Small intestine (tissue), 7 donors: Measurements from ENCODE around the gene KIF22. TPM values are rescaled to one million over a fixed set of nuclear protein-coding genes. Genes with fewer than 3 reads are reported as not detected.

Experiments used
- DNase-seq, 2 donors: peaks; one replicate each; pipeline versions ENCODE4 v3.0.0 to v3.0.0-alpha.2; 2013
- FAIRE-seq: peaks from 2 replicates; lab custom pipeline; 2012; peaks lifted over from hg19 to GRCh38; lab: Jason Lieb, UNC
- H3K27ac ChIP-seq, 3 donors: one replicate each; pipeline ENCODE4 v1.5.1; 2013; ENCODE audit warnings: low read length in 2 of 3, mild to moderate bottlenecking in 2 of 3, control low read depth in 1 of 3, inconsistent platforms in 1 of 3, low read depth in 1 of 3, moderate library complexity in 1 of 3
- H3K27me3 ChIP-seq, 3 donors: one replicate each; pipeline ENCODE4 v1.6.1; 2013; ENCODE audit warnings: low read length in 3 of 3, inconsistent platforms in 1 of 3; ENCODE audit not compliant: control insufficient read depth in 3 of 3, insufficient read depth in 3 of 3
- H3K36me3 ChIP-seq, 3 donors: one replicate each; pipeline ENCODE4 v1.6.1; 2013; ENCODE audit warnings: low read length in 3 of 3, inconsistent platforms in 1 of 3, low read depth in 1 of 3, mild to moderate bottlenecking in 1 of 3, moderate library complexity in 1 of 3; ENCODE audit not compliant: control insufficient read depth in 3 of 3, insufficient read depth in 2 of 3
- H3K4me1 ChIP-seq, 3 donors: one replicate each; pipeline ENCODE4 v1.6.1; 2013; ENCODE audit warnings: low read length in 2 of 3, inconsistent platforms in 1 of 3, low read depth in 1 of 3, mild to moderate bottlenecking in 1 of 3, moderate library complexity in 1 of 3; ENCODE audit not compliant: control insufficient read depth in 3 of 3, insufficient read depth in 2 of 3
- H3K4me3 ChIP-seq, 3 donors: one replicate each; pipeline ENCODE4 v1.5.1; 2013; ENCODE audit warnings: low read length in 3 of 3, control low read depth in 1 of 3, inconsistent platforms in 1 of 3, low read depth in 1 of 3, mild to moderate bottlenecking in 1 of 3, moderate library complexity in 1 of 3
- H3K9me3 ChIP-seq, 2 donors: one replicate each; pipeline ENCODE4 v1.6.1; 2013; ENCODE audit warnings: low read depth in 1 of 2, low read length in 1 of 2; ENCODE audit not compliant: control insufficient read depth in 2 of 2, insufficient read depth in 1 of 2
- WGBS, 3 donors: extraction: QIAGEN DNeasy Blood & Tissue Kit; methylation state at CpG; one replicate each; pipeline ENCODE4 v1.1.7; 2013; 5-methylcytosine and 5-hydroxymethylcytosine counted together
- polyA plus RNA-seq, 4 donors: library from polyadenylated mRNA; stranded (reverse) in 3 of 4; unstranded in 1 of 4; fragments of 200-250 nt in 3 of 4; fragments of 120-200 nt in 1 of 4; gene quantifications; one replicate each; pipeline versions ENCODE4 v1.2.1 to v1.2.3, GENCODE V29; 2013
- donor health status: healthy with polysubstance abuse.
- donor health status: control.
- donor health status: control.
- donor health status: Bipolar disorder and iron deficiency.
- donor health status: healthy.

KIF22 gene
- polyA plus RNA-seq, 4 donors: 17.0 to 61.7 (median 34.5) TPM

DNA sequence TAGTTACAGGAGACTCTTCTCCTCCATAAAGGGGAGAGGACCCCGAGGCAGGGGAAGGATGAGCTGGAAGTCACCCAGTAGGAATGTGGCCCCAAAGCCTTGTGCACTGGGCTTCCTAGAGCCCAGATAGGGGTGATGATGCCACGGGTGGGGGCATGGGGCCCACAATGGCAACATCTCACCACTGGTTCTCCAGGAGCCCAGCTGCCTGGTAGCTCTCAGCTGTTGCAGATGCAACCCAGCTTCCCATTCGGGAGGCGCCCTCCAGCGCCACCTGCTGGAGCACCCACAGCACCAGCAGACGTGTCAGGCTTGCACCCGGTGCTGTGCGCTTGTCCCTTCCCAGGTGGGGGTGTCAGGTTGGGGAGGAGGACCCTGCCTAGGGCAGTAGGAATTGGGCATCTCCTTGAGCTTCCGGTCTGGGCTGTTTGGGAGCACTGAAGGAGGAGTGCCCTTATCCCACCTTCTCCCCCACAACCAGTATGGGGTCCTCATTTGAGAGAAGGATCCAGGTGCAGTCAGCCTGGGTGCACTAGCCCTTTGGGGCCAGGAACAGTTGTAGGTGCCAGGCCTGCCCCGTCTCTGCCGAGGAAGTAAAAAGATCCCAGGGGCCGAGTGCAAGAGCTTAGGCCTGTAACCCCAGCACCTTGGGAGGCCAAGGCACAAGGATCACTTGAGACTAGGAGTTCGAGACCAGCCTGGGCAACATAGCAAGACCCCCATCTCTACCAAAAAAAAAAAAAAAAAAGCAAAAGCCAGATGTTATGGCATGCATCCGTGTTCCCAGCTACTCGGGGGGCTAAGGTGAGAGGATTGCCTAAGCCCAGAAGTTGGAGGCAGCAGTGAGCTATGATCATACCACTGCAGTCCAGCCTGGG lies 58.1 kb downstream of the KIF22 start:
- peak overlapping the region in 1 of 3 donors; percentile 34 for H3K27ac ChIP-seq
- peak; percentile 77 to 83 for DNase-seq
- H3K27me3 ChIP-seq: no peaks in the 10 kb centered on the region
- FAIRE-seq: no peak
- H3K4me3 ChIP-seq: no peak overlapping the region
- no peaks in the 10 kb centered on the region for H3K9me3 ChIP-seq
- no peaks in the 10 kb centered on the region for H3K4me1 ChIP-seq
- H3K36me3 ChIP-seq: peaks cover 13 to 52% (median 30%) of the 10 kb centered on the region in 3 donors
- 33 to 45% (median 43%) methylated on average over 15 of the region's 15 CpGs for WGBS, 3 donors

DNA sequence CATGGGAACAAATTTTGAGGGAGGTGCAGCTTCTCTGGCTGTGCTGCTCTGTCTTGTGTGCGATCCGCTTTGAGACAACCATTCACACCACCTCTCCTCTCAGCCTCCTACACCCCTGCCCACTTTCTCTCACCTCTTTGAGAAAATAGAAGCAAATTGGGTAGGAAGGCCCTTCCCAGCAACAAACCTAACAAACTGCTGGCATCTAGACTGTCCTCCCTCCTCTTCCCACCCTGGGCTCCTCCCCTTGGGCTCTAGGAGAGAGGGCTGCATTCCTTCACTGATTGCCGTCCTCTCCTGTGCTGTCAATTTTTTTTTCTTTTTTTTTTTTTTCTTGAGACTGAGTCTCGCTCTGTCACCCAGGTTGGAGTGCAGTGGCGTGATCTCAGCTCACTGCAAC lies 59.0 kb downstream of the KIF22 start:
- H3K9me3 ChIP-seq: no peaks in the 10 kb centered on the region
- WGBS, 3 donors: 74 to 87% (median 85%) methylated on average over 5 of the region's 5 CpGs
- H3K4me1 ChIP-seq: no peaks in the 10 kb centered on the region
- H3K36me3 ChIP-seq: peaks cover 7 to 43% (median 24%) of the 10 kb centered on the region in 3 donors
- no peak overlapping the region for H3K4me3 ChIP-seq
- no peaks in the 10 kb centered on the region for H3K27me3 ChIP-seq
- peak in 1 of 2 donors; percentile 17 for DNase-seq
- FAIRE-seq: no peak
- H3K27ac ChIP-seq: peak overlapping the region in 1 of 3 donors; percentile 18

DNA sequence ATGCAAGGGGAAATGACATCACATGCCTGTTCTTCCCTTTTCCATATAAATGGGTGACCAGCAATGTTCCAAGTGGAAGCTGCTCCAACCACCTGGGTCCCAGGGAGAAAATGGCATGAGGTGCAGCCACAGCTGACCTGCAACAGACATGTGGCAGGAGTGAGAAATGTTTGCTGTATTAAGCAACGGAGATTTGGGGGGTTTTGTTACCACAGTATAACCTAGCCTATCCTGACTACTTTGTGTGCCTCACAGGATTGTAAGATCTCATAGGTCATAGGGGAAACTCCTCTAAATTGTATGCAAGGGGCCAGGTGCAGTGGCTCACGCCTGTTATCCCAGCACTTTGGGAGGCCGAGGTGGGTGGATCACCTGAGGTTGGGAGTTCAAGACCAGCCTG lies 60.4 kb downstream of the KIF22 start:
- DNase-seq (no peak), FAIRE-seq (no peak)
- Histone ChIP-seq H3K27me3 (no peaks in the 10 kb centered on the region), H3K36me3 (peaks cover 3 to 28% (median 11%) of the 10 kb centered on the region in 3 donors), H3K27ac (no peak overlapping the region), H3K4me3 (no peak overlapping the region), H3K4me1 (peaks cover 0 to 6% (median 0%) of the 10 kb centered on the region in 3 donors), H3K9me3 (no peaks in the 10 kb centered on the region)
- WGBS, 3 donors: 83 to 93% (median 89%) methylated on average over 3 of the region's 3 CpGs

DNA sequence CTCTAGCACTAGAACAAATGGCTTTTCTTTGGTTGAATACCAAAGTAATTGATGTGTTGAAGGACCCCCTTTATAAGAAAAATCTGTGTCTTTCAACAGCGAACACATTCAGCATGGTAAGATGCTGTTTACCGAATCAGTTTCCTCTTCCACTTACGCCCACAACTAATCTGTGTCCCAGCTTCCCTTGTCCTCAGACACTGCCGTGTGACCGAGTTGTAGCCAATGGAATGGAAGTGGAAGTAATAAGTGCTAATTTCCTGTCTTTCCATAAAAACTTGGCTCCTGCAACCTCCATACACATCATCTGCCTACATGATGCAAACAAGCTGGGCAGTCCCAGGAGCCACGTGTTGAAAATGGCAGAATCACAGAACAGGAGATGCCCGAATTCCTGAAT lies 62.1 kb downstream of the KIF22 start:
- H3K4me3 ChIP-seq: no peak overlapping the region
- H3K27me3 ChIP-seq: no peaks in the 10 kb centered on the region
- H3K4me1 ChIP-seq: peaks cover 0 to 6% (median 0%) of the 10 kb centered on the region in 3 donors
- DNase-seq (peak; percentile 26 to 35), FAIRE-seq (no peak)
- H3K9me3 ChIP-seq: no peaks in the 10 kb centered on the region
- WGBS, 3 donors: 34 to 76% (median 67%) methylated on average over 7 of the region's 7 CpGs
- peaks cover 0 to 15% (median 3%) of the 10 kb centered on the region in 3 donors for H3K36me3 ChIP-seq
- peak overlapping the region in 2 of 3 donors; percentile 48 to 60 for H3K27ac ChIP-seq

DNA sequence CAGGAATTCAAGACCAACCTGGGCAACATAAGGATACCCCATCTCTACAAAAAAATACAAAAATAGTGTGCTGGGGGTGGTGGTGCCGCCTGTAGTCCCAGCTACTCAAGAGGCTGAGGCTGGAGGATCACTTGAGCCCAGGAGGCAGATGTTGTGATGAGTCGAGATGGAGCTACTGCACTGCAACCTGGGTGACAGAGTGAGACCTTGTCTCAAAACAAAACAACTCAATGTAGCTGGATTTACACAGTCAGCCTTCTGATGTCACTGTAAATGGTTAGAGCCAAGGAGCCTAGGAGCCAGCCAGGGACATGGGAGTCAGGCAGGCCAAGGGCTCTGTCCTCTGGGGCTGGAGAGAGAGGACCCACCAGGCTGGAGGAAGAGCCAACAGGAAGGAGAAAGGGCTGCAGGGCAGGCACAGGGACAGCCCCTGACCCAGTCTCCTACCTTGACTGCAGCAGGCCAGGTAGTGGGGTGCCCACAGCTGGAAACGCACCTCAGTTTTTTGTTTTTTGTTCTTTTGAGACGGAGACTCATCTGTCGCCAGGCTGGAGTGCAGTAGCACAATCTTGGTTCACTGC lies 64.1 kb downstream of the KIF22 start:
- Histone ChIP-seq H3K4me3 (no peak overlapping the region), H3K27ac (no peak overlapping the region), H3K36me3 (peaks cover 0 to 21% (median 11%) of the 10 kb centered on the region in 3 donors), H3K4me1 (peaks cover 0 to 6% (median 0%) of the 10 kb centered on the region in 3 donors), H3K9me3 (no peaks in the 10 kb centered on the region), H3K27me3 (no peaks in the 10 kb centered on the region)
- no peak for FAIRE-seq
- 79 to 87% (median 87%) methylated on average over 5 of the region's 5 CpGs for WGBS, 3 donors
- DNase-seq: no peak

Other genes with a start within 250 kb of the KIF22 start
- gene SPN, start 127.5 kb upstream of the KIF22 start, polyA plus RNA-seq: 1 to 10 TPM; 1.1 to 4.8 (median 1.4) TPM
- gene QPRT, start 111.6 kb upstream of the KIF22 start, polyA plus RNA-seq: 100 to 1,000 TPM in 1 of 4 donors, 10 to 100 TPM in 3; 30.2 to 286 (median 32.0) TPM
- gene C16orf54, start 44.8 kb upstream of the KIF22 start, polyA plus RNA-seq: 1 to 10 TPM in 2 of 4 donors, under 1 TPM in 2; 0.22 to 2.2 (median 1.2) TPM
- gene ZG16, start 12.5 kb upstream of the KIF22 start, polyA plus RNA-seq: 100 to 1,000 TPM in 1 of 4 donors, 10 to 100 TPM in 2, 1 to 10 TPM in 1; 4.8 to 186 (median 47.4) TPM
- 100 to 1,000 TPM in 2 of 4 donors, 10 to 100 TPM in 2; 91.9 to 269 (median 170) TPM for gene MAZ, start 15.8 kb downstream of the KIF22 start, polyA plus RNA-seq
- gene PRRT2, start 21.4 kb downstream of the KIF22 start, polyA plus RNA-seq: 1 to 10 TPM in 2 of 4 donors, under 1 TPM in 1, not detected in 1; 0.27 to 6.3 (median 2.7) TPM
- 10 to 100 TPM; 36.9 to 46.0 (median 43.1) TPM for gene PAGR1, start 25.4 kb downstream of the KIF22 start, polyA plus RNA-seq
- 100 to 1,000 TPM; 175 to 558 (median 292) TPM for gene MVP, start 29.7 kb downstream of the KIF22 start, polyA plus RNA-seq
- gene CDIPT, start 72.5 kb downstream of the KIF22 start, polyA plus RNA-seq: 10 to 100 TPM; 51.9 to 76.9 (median 61.2) TPM
- 10 to 100 TPM in 2 of 4 donors, under 1 TPM in 2; 0.67 to 38.9 (median 8.8) TPM for gene SEZ6L2, start 108.8 kb downstream of the KIF22 start, polyA plus RNA-seq
- gene ASPHD1, start 109.7 kb downstream of the KIF22 start, polyA plus RNA-seq: 10 to 100 TPM in 1 of 4 donors, 1 to 10 TPM in 2, under 1 TPM in 1; 0.67 to 11.5 (median 3.0) TPM
- gene KCTD13, start 135.5 kb downstream of the KIF22 start, polyA plus RNA-seq: 10 to 100 TPM; 10.8 to 26.6 (median 15.9) TPM
- gene TMEM219, start 171.3 kb downstream of the KIF22 start, polyA plus RNA-seq: 100 to 1,000 TPM; 163 to 334 (median 242) TPM
- 10 to 100 TPM; 21.6 to 36.7 (median 29.0) TPM for gene TAOK2, start 183.1 kb downstream of the KIF22 start, polyA plus RNA-seq
- gene HIRIP3, start 204.9 kb downstream of the KIF22 start, polyA plus RNA-seq: 10 to 100 TPM; 10.1 to 15.2 (median 14.8) TPM
- 10 to 100 TPM; 49.2 to 80.4 (median 55.9) TPM for gene INO80E, start 205.5 kb downstream of the KIF22 start, polyA plus RNA-seq
- 1 to 10 TPM in 3 of 4 donors, not detected in 1; 1.3 to 4.6 (median 1.6) TPM for gene DOC2A, start 220.3 kb downstream of the KIF22 start, polyA plus RNA-seq
- not detected for gene C16orf92, start 232.4 kb downstream of the KIF22 start, polyA plus RNA-seq
- 1 to 10 TPM in 1 of 4 donors, under 1 TPM in 1, not detected in 2; 0.47 to 1.4 TPM for gene TLCD3B, start 240.5 kb downstream of the KIF22 start, polyA plus RNA-seq